ENCODE measurements around the gene ZFAND3. TPM values are rescaled to one million over a fixed set of nuclear protein-coding genes. Genes with fewer than 3 reads are reported as not detected.

Gene ZFAND3
- total and polyA plus RNA-seq, 10 donors: 9.3 to 63.7 (median 49.9) TPM

- Histone ChIP-seq H3K27me3 (replicated peaks in 1 of 7) (no peaks in the 10 kb centered on the region), H3K4me1 (peaks cover 39 to 100% (median 93%) of the 10 kb centered on the region in 6 donors), H3K4me3 (no peak overlapping the region), H3K36me3 (peaks cover 0 to 2% (median 0%) of the 10 kb centered on the region in 6 donors), H3K27ac (peak overlapping the region in 3 of 8 donors; percentile 1 to 41 (median 32)), H3K9me3 (no peaks in the 10 kb centered on the region)
- WGBS, 5 donors: 38 to 64% (median 58%) methylated on average over 4 of the region's 4 CpGs
- TF ChIP-seq CTCF (IDR thresholded peaks at IDR 0.05 in 8 of 11, conservative IDR thresholded peaks at IDR 0.05 in 3 of 11) (no peak), POLR2AphosphoS5 (IDR thresholded peaks at IDR 0.05) (no peak), POLR2A (IDR thresholded peaks at IDR 0.05) (no peak)
- intact Hi-C loops (cut with DNase I; ENCODE audit: low total_unique reads): no loop called here
- no peak for DNase-seq
These were observed 8.2 kb downstream of the ZFAND3 start for GRCh38 chr6:37827603-37828265.

GRCh38 chr6:37830225-37830624, 10.7 kb downstream of the ZFAND3 start:
- Histone ChIP-seq H3K4me1 (peaks cover 24 to 87% (median 76%) of the 10 kb centered on the region in 6 donors), H3K9me3 (peaks cover 0 to 11% (median 9%) of the 10 kb centered on the region in 8 donors), H3K27ac (no peak overlapping the region), H3K4me3 (no peak overlapping the region), H3K27me3 (replicated peaks in 1 of 7) (no peaks in the 10 kb centered on the region), H3K36me3 (peaks cover 0 to 17% (median 0%) of the 10 kb centered on the region in 6 donors)
- 57 to 80% (median 70%) methylated on average over 2 of the region's 2 CpGs for WGBS, 5 donors
- no peak for DNase-seq
- intact Hi-C loops (cut with DNase I; ENCODE audit: low total_unique reads): no loop called here
- TF ChIP-seq POLR2A (IDR thresholded peaks at IDR 0.05): no peak
- no peak for TF ChIP-seq CTCF (IDR thresholded peaks at IDR 0.05 in 8 of 11, conservative IDR thresholded peaks at IDR 0.05 in 3 of 11)
- no peak for TF ChIP-seq POLR2AphosphoS5 (IDR thresholded peaks at IDR 0.05)

GRCh38 chr6:37831457-37831856, 11.9 kb downstream of the ZFAND3 start:
- no peaks in the 10 kb centered on the region for H3K27me3 ChIP-seq (replicated peaks in 1 of 7)
- H3K4me1 ChIP-seq: peaks cover 17 to 87% (median 66%) of the 10 kb centered on the region in 6 donors
- peaks cover 0 to 17% (median 0%) of the 10 kb centered on the region in 6 donors for H3K36me3 ChIP-seq
- H3K27ac ChIP-seq: no peak overlapping the region
- no peak for DNase-seq
- intact Hi-C loops (cut with DNase I; ENCODE audit: low total_unique reads): no loop called here
- TF ChIP-seq POLR2A (IDR thresholded peaks at IDR 0.05) (no peak), CTCF (IDR thresholded peaks at IDR 0.05 in 8 of 11, conservative IDR thresholded peaks at IDR 0.05 in 3 of 11) (no peak), POLR2AphosphoS5 (IDR thresholded peaks at IDR 0.05) (no peak)
- 85 to 90% (median 85%) methylated on average over 4 of the region's 4 CpGs for WGBS, 5 donors
- no peak overlapping the region for H3K4me3 ChIP-seq
- H3K9me3 ChIP-seq: peaks cover 0 to 11% (median 9%) of the 10 kb centered on the region in 8 donors

- Histone ChIP-seq H3K27ac (no peak overlapping the region), H3K36me3 (peaks cover 0 to 22% (median 0%) of the 10 kb centered on the region in 6 donors), H3K4me1 (peaks cover 3 to 86% (median 51%) of the 10 kb centered on the region in 6 donors), H3K27me3 (replicated peaks in 1 of 7) (no peaks in the 10 kb centered on the region), H3K4me3 (no peak overlapping the region), H3K9me3 (peaks cover 0 to 11% (median 9%) of the 10 kb centered on the region in 8 donors)
- 82 to 88% (median 86%) methylated on average over 2 of the region's 2 CpGs for WGBS, 5 donors
- no peak for DNase-seq
- TF ChIP-seq POLR2A (IDR thresholded peaks at IDR 0.05): no peak
- TF ChIP-seq POLR2AphosphoS5 (IDR thresholded peaks at IDR 0.05): no peak
- no peak for TF ChIP-seq CTCF (IDR thresholded peaks at IDR 0.05 in 8 of 11, conservative IDR thresholded peaks at IDR 0.05 in 3 of 11)
- intact Hi-C loops (cut with DNase I; ENCODE audit: low total_unique reads): no loop called here
These were observed 16.4 kb downstream of the ZFAND3 start for GRCh38 chr6:37835923-37836322.

Measured in spleen (tissue), 11 donors.